Anterior cingulate cortex (tissue), 58 donors: Measurements from ENCODE around the gene APOBEC3A.
A peak's percentile ranks its signal among the peaks of the same experiment; 100 is the strongest.
"Not testable (repeated sequence)": the region's sequence is repeated elsewhere in the genome, so short reads cannot be mapped to it uniquely, and the experiment has no call there.

Experiments
- DNase-seq, 58 donors: peaks; one replicate each; lab custom pipeline; 2025; lab: John Stamatoyannopoulos, UW

The APOBEC3A gene

DNA sequence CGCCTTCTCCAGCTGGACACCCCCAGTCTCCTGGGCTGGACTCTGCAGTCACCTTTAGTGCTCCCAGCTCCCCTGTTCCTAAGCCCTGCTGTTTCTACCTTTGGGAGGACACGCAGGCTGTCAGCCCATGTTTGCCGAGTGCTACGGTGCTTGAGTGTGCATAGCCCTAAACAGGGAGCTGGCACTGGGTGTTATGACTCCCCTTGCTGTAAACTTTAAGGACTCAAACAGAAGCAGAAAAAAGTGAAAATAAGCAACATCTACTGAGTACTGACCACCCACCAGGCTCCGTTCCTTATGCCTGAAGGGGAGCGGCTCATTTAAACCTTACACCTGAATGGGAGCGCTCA, 17.4 kb downstream of the APOBEC3A start:
- DNase-seq: no peak

DNA sequence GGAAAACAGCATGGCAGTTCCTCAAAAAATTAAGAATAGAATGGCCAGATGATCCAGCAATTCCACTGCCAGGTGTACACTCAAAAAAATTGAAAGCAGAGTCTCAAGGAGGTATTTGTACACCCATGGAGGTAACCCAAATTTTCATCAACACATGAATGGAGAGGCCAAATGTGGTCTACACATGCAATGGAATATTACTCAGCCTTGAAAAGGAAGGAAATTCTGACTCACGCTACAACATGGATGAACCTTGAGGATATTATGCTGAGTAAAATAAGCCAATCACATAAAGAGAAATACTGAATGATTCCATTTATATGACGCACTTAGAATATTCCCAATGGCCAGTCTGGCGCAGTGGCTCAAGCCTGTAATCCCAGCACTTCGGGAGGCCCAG, 19.9 kb downstream of the APOBEC3A start:
- DNase-seq: not testable (repeated sequence)

DNA sequence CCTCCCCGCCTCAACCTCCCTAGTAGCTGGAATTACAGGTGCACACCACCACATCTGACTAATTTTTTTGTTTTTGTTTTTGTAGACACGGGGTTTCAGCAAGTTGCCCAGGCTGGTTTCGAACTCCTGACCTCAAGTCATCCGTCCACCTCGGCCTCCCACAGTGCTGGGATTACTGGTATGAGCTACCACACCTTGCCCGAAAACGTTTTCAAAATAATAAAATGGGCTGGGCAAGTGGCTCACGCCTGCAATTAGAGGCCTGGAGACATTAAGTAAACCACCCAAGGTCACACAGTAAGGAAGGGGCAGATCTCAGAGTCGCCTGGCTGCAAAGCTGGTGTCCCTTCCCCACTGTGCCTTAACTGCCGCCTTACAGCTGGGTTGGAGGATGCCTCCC, 23.2 kb downstream of the APOBEC3A start:
- DNase-seq: not testable (repeated sequence)

DNA sequence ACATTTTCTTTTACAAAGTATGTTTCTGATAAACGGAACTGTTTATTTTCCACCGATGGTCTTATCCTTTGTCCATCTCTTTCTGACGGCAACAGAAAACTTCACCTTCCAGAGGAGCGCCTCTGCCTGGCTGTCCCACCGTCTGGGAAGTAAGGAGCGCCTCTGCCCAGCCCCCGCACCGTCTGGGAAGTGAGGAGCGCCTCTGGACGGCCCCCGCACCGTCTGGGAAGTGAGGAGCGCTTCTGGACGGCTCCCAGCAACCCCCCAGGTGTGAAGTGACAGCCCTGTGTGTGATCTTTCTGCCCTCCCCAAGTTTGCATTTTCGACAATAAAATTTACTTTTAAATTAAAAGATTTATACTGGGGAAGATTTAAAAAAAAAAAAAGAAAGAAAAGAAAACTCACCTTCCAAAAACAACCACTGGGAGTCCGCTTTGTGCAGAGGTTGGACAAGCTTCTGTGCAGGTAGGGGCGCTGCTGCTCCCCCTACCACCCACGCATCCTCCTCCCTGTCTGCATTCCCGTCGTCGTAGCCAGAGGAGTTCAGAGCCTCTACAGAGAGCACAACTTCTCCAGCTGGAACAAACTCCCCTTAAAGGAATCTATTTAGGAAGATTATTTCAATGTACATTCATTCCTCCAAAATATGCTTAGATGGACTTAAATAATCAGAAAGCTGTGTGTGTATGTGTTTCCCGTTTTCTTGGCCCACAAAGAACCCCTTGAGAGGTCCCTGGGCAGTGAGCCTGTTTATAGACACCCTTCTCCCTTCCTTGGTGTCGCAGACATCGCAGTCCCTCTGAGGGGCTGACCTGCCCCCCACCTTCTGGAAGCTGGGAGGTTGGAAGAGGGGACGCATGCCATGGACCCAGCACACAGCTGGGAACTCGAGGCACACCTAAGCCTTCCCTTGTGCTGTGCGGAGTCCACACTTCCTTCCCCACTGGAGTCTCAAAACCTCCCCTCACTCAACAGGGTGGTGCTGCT, 23.9 kb downstream of the APOBEC3A start:
- no peak for DNase-seq

DNA sequence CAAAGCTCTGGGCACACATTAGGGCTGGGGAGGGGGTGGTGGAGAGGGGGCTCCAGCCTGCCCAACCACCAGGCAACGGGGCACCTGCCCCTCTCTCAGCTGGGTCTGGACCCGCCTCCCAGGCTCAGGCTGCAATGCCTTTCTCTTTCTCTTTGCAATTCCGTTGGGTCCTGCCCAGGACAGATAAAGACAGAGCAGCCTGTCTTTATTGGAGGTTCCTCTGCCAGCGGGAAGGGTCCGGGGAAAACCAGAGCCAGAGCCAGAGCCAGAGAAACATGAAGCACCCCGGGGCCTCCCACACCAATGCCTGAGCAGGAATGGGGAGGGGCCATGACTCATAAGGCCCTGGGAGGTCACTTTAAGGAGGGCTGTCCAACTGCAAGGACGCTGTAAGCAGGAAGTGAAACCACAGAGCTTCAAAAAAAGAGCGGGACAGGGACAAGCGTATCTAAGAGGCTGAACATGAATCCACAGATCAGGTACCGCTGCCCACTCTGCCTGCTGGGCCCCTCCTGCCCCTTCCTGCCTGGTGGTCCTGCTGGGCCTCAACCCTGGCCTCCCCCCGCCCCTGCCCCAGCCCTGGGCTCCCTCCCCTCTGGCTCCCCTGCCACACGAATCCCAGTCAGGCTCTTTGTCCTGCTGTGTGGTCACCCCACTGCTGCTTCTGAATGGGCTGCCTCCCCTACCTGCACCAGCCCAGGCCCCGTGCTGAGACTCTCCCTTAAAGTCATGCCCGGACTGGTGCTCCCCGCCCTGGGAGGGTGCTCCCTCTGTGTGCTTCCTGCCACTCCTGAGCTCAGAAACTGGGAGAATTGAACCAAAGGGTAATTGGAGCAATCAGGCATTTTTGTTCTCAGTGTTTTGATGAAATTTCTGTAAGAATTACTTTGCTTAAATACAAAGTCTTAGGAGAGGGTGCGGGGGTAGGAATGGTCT, 24.9 kb downstream of the APOBEC3A start, which contains the start of gene APOBEC3B:
Gene APOBEC3B, plus strand, starts transcription at position 356 of the 936 bp plus-strand sequence. Its CDS starts 107 bp downstream, at position 463.
- peak in 42 of 58 donors; percentile 3 to 63 (median 27) for DNase-seq

DNA sequence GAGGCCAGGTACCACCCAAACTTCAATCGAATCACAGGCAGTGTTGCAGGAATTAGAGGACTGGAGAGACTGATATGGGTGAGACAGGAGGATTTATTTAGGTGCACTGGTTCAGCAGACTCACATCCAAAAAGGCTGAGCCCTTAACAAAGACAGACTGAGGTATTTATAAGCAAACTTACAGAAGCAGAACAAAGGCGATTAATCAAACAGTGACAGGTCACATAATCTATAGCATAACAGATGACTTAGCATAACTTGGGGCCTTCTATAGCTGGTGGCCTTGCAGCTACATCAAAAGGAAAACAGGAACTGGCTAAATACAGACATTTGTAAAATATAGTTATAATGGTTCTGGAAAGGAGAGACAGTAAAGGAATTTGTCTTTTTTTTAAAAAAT, 26.8 kb downstream of the APOBEC3A start:
- DNase-seq: no peak

DNA sequence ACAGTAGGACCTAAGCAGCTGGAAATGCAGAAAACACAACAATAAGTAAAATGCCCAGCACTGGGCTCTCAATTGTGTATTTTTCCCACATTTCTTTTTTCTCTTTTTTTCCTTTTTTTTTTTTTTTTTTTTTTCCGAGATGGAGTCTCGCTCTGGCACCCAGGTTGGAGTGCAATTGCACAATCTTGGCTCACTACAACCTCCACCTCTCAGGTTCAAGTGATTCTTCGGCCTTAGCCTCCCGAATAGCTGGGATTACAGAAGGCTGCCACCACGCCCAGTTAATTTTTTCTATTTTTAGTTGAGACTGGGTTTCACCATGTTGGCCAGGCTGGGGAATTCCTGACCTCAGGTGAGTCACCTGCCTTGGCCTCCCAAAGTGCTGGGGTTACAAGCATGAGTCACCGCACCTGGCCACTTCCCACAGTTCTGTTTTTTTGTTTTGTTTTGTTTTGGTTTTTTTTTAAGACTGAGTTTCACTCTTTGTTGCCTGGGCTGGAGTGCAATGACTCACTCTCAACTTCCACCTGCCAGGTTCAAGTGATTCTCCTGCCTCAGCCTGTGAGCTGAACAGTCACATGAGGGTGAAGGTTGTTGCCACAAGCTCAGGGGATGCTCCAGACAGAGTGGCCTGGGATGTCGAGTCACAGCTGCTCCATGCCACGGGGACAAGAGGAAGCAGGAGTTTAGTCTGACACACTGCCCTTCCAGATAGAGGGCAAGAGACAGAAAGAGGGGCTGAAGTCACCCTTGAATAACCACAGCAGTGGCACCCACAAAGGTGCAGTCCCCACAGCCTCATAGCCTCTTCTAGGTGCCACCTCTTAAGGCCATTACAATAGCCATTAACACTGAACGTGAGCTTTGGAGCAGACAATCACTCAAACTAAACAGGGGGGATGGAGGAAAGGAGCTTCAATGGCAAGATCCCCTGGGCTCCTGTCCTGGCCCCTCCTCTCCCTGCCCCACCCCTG, 27.7 kb downstream of the APOBEC3A start:
- DNase-seq: not testable (repeated sequence)

DNA sequence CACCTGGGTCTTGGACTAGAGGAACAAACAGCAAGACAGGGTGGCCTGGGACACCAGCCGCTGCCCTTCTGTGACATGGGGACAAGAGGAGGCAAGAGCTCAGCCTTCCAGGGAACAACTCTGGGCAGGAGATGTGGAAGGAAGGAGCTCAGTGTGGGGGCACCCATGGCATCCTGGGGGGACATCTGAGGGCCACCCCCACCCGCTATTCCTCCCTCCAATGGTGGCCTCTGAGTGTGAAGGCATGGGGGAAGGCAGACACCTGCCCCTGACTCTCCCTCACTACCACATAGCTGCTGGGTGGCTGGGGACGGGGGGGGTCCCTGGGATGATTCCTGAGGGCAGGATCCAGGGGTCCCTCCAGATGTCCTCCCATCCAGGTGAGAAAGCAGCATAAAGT, 29.2 kb downstream of the APOBEC3A start:
- DNase-seq: no peak

DNA sequence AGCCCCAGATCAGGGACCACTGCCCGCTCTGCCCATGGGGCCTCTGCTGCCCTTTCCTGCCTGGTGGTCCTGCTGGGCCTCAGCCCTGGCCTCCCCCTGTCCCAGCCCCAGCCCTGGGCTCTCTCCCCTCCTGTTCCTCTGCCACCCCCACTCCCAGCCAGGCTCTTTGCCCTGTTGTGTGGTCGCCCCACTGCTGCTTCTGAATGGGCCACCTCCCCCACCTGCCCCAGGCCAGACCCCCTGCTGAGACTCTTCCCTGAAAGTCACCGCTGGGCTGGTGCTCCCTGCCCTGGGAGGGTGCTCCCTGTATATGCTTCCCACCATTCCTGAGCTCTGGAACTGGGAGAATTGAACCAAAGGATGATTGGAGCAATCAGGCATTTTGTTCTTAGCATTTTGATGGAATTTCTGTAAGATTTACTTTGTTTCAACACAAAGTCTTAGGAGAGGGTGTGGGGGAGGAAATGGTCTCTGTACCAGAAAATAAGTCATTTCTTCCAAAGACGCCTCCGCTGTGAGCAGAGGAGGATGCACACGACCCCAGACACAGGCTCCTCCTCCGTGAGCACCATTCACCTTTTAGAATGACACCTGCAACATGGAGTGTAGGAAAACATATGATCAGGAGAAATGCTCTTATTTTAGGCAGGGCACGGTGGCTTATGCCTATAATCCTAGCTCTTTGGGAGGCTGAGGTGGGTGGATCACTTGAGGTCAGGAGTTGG, 29.9 kb downstream of the APOBEC3A start:
- no peak for DNase-seq

DNA sequence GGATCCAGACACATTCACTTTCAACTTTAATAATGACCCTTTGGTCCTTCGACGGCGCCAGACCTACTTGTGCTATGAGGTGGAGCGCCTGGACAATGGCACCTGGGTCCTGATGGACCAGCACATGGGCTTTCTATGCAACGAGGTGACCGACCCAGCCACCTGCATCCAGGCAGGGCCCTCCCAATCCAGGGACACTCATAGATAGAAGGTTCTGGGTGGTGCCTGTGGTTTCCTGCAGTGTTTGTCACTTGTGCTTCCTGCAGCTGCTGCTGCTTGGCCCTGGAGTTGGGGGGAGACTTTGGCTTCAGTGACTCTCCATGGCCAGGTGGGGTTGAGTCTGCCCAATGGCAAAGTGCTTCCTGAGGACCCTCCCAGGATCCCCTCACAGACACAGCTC, 32.1 kb downstream of the APOBEC3A start:
- DNase-seq: no peak

DNA sequence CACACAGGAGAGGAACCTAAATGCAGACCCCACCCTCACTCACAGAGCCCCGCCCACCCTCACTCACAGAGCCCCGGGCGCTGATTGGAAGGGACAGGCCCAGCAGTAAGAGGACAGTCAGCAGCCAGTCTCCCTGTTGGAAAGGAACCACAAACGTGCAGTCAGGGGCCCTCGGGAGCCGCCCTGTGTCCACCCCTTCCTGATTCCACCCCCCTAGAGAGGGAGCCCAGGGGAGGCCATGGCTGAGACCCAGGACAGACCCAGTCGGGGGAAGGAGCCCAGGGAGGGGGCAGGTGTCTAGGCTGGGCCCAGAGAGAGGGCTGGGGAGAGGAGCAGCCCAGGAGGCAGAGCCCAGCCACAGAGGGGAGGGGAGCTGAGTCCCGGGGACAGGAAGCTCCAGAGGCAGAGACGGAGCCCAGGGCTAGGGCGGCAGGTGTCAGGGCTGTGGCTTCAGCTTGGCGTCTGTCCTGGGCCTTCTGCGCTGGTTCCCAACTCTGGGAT, 35.5 kb downstream of the APOBEC3A start:
- DNase-seq: not testable (repeated sequence)

DNA sequence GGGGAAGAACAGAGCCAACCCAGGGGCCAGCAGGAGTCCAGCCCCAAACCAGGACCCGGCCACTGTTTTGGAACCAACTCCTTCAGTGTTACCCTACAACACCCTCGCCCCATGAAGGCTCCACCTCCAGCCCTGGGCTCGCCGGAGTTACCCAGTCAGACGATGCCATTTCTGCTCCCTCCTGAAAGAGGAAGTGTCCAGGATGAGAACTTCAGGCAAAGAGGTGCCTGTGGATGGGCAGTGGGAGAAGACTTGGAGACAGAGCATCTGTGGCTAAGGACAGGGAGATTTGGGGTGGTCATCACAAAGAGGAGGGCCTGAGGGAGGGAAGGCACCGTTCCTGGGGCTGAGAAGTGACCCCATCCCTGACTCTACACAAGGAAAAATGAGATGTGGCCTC, 38.7 kb downstream of the APOBEC3A start:
- DNase-seq: no peak

DNA sequence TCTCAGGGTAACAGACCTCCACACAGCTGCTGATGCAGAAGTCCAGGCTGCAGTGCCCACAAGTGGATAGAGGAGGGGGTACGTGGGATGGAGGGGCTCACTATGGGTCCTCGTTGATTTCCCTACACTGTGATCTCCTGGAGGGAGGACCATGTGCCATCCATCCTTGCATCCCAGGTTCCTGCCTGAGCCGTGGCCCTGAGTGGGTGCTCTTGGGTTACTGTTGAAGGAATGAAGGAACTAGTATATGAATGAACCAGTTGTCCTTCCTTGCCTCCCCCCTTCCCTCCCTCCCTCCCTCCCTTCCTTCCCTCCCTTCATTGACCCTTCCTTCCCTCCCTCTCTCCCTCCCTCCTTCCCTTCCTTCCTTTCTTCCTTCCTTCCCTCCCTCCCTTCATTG, 40.1 kb downstream of the APOBEC3A start:
- no peak for DNase-seq

DNA sequence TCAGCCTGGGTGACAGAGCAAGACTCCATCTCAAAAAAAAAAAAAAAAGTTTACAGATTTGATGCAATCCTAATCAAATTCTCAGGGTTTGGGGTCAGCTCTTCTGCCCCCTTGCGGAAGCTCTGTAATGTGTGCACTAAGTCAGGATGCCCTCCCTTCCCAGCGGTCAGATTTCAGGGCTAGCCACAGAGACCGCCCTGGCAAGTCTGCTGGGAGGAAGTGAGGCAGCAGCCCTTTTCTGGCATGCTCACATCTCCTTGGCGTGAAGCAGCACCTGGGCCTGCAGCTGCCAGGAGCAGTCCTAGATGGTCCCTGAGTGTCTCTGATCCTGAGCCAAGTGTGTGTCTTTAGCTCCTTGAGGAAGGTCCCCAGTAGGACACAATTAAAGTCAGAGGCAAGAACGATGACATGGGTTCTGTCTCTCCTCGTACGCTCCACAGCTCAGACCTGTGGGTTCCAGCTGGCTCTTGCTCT, 45.8 kb downstream of the APOBEC3A start:
- peak in 29 of 58 donors; percentile 11 to 52 (median 24) for DNase-seq

DNA sequence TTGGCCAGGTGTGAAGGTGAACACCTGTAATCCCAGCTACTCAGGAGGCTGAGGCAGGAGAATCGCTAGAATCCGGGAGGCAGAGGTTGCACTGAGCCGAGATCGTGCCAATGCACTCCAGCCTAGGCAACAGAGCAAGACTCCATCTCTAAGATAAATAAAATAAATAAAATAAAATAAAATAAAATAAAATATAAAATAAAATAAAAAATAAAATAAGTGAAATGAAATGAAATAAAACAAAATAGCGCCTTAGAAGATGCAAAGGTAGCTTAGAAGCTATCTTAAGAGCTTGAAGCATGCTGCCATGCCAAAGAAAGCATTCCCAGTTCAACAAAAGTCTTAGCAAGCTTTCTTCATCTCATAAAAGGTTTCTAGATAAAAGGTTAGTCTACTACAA, 49.8 kb downstream of the APOBEC3A start:
- no peak for DNase-seq

DNA sequence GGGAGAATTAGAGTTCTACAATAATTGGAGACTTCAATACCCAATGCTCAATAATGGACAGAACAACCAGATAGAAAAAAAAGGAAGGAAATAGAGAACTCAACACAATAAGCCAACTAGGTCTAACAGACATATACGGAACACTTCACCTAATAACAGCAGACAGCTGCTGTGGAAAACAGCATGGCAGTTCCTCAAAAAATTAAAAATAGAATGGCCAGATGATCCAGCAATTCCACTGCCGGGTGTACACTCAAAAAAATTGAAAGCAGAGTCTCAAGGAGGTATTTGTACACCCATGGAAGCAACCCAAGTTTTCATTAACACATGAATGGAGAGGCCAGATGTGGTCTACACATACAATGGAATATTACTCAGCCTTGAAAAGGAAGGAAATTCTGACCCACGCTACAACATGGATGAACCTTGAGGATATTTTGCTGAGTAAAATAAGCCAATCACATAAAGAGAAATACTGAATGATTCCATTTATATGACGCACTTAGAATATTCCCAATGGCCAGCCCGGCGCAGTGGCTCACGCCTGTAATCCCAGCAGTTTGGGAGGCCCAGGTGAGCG, 51.0 kb downstream of the APOBEC3A start:
- DNase-seq: not testable (repeated sequence)

DNA sequence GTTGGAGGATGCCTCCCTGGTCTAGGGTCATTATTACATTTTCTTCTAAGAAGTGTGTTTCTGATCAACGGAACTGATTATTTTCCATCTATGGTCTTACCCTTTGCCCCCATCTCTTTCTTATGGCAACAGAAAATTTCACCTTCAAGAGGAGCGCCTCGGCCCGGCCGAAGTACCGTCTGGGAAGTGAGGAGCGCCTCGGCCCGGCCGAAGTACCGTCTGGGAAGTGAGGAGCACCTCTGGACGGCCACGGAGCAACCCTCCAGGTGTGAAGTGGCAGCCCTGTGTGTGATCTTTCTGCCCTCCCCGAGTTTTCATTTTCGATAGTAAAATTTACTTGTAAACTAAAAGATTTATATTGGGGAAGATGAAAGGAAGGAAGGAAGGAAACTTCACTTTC, 53.5 kb downstream of the APOBEC3A start:
- no peak for DNase-seq
